ENCODE measurements around the gene RNF157.

Gene RNF157

GRCh38 chr17:76138896-76139752 is 101.2 kb downstream of the RNF157 start:
- no peak for DNase-seq

DNA sequence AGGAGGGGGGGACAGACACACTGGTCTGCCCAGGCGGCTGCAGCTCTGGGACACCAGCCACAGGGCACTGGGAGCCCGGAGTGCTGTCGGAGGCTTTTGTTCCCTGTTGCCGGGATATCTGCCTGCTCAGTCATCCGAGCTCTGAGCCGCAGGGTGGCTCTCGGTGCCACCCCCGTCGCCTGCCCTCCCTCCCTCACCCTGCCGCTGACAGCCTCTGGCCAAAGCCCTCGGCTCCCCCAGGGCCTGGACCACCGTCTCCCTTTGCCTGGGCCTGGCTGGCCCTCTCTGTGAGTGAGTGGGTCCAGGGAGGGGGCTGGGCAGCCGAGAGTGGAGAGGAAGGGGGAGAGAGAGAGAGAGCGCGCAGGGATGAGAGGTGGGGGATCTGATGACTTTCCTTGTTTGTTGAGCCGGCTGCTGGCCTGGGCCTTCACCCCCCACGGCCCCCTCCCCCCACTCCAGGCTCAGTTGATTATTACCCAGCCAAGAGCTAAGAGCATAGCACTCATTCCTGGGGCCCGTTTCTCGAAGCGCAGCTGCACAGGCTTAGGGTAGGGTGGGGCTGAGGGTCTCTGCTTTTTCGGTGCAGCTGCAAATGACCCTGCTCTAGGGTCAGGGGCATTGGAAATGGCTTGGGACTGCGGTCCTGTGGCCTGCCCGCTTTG is 101.9 kb downstream of the RNF157 start:
- DNase-seq = no peak

GRCh38 chr17:76137351-76138233 is 102.7 kb downstream of the RNF157 start:
- no peak for DNase-seq

DNA sequence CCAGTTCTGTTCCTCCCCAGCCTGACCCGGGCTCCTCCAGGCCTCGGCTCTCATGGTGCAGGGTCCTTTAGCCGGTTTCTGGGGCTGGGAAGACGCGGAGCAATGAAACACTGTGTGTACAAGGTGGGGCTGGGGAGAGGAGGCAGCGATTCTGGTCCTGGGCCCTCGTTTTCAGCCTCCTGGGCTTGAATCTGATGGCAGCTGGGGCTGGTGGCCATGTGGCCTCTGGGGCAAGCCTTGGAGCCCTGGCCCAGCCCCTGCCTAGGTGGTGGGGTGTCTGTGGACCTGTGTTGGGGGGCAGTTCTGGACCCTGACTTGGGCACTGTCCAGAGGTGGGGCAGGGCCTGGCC is 103.3 kb downstream of the RNF157 start:
- DNase-seq = no peak

GRCh38 chr17:76136276-76137000 is 103.9 kb downstream of the RNF157 start:
- no peak for DNase-seq

GRCh38 chr17:76135810-76136188 is 104.5 kb downstream of the RNF157 start:
- no peak for DNase-seq

- no peak for DNase-seq
Measured at GRCh38 chr17:76134911-76135809, 105.1 kb downstream of the RNF157 start.

- DNase-seq = no peak
Measured at GRCh38 chr17:76132574-76133338, 107.5 kb downstream of the RNF157 start.

GRCh38 chr17:76131692-76132573 is 108.4 kb downstream of the RNF157 start:
- DNase-seq = no peak

GRCh38 chr17:76131051-76131691 is 109.1 kb downstream of the RNF157 start:
- DNase-seq = no peak

DNA sequence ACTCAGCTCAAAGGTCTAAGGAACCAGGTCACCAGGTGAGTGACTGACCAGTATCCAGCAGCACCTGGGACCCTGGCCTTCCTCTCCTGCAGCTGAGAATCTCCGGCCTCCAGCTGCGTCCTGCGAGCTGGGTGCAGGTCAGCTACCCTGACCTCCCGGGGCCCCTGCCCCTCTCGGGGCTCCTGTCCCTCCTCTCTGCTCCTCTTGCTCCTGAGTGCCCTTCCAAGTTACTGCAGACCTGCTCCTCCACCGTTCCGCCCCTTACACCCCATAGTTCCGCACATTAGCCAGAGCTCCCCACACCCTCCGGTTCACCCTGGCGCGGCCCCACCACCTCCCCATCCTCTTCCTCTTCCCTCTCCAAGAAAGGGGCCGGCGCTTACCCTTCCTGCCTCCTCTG is 109.8 kb downstream of the RNF157 start:
- DNase-seq = no peak

- no peak for DNase-seq
Measured at GRCh38 chr17:76125922-76126321, 114.4 kb downstream of the RNF157 start.

DNA sequence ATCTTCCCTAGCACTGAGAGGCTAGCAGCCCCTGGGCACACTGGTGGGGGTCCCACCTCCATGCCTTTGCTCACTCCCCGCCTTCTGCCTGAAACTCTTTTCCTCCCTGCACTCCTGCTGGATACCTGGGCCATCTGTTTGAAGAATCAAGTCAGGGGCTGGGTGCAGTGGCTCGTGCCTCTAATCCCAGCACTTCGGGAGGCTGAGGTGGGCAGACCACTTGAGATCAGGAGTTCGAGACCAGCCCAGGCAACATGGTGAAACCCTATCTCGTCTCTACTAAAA is 115.0 kb downstream of the RNF157 start:
- DNase-seq = no peak

- no peak for DNase-seq
Measured at GRCh38 chr17:76124582-76125390, 115.5 kb downstream of the RNF157 start.

- no peak for DNase-seq
Measured at GRCh38 chr17:76123749-76124581, 116.3 kb downstream of the RNF157 start.

GRCh38 chr17:76123191-76123499 is 117.1 kb downstream of the RNF157 start:
- DNase-seq = no peak

DNA sequence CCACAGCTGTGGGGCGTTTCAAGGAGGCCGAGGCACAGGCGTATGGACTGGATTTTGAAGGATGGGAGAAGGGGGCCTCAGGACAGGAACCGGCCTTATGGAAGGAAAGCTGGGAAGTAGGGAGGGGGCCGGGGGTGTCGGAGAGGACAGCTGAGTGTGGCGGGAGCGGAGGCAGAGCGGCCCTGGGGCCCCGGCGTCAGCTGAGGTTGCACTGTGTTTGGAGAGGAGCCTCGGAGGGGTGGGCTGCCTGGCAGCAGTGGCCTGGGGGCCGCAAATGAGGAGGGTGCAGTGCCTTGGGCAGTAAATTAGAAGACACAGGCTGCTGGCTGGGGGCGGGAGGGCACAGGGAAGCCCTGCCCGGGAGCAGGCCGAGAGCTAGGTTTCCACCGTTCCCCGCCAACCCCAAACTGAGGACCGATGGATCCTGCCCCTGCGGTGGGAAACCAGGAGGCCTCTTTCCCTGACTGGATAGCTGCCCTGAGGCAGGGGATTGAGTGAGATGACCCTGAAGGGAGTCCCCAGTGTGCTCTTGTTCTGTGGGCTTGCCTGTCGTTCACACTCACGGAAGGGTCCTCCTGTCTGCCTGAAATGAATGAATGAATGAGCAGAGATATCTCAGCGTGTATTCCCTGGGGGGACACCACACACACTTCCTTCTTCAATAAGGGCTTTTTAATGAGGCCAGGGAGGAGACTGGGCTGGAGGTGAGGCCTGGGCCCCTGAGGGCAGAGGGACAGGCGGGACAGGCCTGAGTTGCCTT is 117.7 kb downstream of the RNF157 start:
- DNase-seq = no peak

Measured in AML-193 (cell line).